HAP-1 (cell line): ENCODE results near the gene TNFRSF9.
"Not testable (repeated sequence)": the region's sequence is repeated elsewhere in the genome, so short reads cannot be mapped to it uniquely, and the experiment has no call there.

Experiments used
- DNase-seq, 2 experiments: peaks; one replicate each; pipeline ENCODE4 v3.0.0-alpha.2; 2016 to 2020; ENCODE audit warnings: low spot score in 2 of 2
- H3K27me3 ChIP-seq: fragments of 250-450 bp; sonication (Bioruptor Pico); 2 replicates; pipeline ENCODE4 v1.5.1; 2020; ENCODE audit warnings: low read depth, mild to moderate bottlenecking, moderate library complexity
- H3K36me3 ChIP-seq: fragments of 250-450 bp; sonication (Bioruptor Pico); replicated peaks from 2 replicates; pipeline ENCODE4 v1.5.1; 2020; ENCODE audit warnings: mild to moderate bottlenecking
- H3K4me1 ChIP-seq: fragments of 250-450 bp; sonication (Bioruptor Pico); 2 replicates; pipeline ENCODE4 v1.5.1; 2020; ENCODE audit warnings: mild to moderate bottlenecking
- H3K4me3 ChIP-seq: fragments of 250-450 bp; sonication (Bioruptor Pico); 2 replicates; pipeline ENCODE4 v1.5.1; 2020; ENCODE audit warnings: mild to moderate bottlenecking, moderate library complexity
- H3K9me3 ChIP-seq: fragments of 250-450 bp; sonication (Bioruptor Pico); 2 replicates; pipeline ENCODE4 v1.5.1; 2020; ENCODE audit warnings: mild to moderate bottlenecking, moderate library complexity
- in situ Hi-C: fragments of 300-500 bp; cut with MboI; formaldehyde crosslinking; loops from 3 replicates; pipeline ENCODE4 v1.14.3; 2020; ENCODE audit warnings: low sequenced_read_pairs, inconsistent platforms, mixed read lengths

Gene TNFRSF9

DNA sequence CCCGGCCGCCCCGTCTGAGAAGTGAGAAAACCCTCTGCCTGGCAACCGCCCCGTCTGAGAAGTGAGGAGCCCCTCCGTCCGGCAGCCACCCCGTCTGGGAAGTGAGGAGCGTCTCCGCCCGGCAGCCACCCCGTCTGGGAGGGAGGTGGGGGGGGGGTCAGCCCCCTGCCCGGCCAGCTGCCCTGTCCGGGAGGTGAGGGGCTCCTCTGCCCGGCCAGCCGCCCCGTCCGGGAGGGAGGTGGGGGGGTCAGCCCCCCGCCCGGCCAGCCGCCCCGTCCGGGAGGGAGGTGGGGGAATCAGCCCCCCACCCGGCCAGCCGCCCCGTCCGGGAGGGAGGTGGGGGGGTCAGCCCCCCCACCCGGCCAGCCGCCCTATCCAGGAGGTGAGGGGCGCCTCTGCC is 12.2 kb upstream of the TNFRSF9 start:
- H3K27me3 ChIP-seq, H3K9me3 ChIP-seq, H3K36me3 ChIP-seq, H3K4me1 ChIP-seq, DNase-seq, H3K4me3 ChIP-seq, in situ Hi-C loops: not testable (repeated sequence)

DNA sequence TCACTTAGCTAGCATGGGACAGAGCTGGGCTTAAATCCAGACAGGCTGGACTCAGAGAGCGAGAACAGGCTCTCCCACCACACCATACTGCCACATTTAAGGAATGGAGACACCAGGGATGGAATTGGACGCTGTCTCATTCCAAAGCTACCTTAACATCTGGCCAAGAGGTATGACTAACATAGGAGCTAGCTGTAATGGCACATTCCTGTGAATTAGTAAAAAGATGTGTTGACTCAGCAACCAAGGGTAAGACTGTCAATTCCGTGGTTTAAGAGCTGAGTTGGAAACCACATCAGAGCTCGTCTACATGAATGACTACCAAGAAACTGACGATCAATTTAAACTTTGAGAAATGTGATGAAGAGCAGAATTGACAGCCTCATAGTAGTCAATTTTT is 8.3 kb upstream of the TNFRSF9 start:
- Histone ChIP-seq H3K9me3 (no peaks in the 10 kb centered on the region), H3K36me3 (no peaks in the 10 kb centered on the region), H3K4me3 (no peak overlapping the region), H3K27me3 (no peaks in the 10 kb centered on the region), H3K4me1 (no peaks in the 10 kb centered on the region)
- no peak for DNase-seq
- in situ Hi-C loops, result no loop called here

DNA sequence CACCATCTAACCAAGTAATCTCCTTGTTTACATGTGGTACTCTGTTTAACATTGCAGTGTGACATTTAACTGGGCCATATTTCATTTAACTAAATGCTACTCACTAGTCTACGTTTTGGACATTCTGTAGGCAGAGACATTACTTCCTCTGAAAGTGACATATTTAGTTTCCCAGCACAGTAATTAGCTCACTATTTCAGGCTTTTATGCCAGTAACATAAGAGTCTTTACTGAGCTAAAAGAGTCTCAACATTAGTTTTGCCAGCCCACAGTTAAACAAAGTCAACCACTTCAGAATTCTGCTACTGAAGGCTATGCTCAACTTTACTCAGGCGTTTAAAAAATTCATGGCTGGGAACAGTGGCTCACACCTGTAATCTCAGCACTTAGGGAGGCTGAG is 2.6 kb upstream of the TNFRSF9 start:
- in situ Hi-C loops, result no loop called here
- H3K27me3 ChIP-seq, result peaks cover 31% of the 10 kb centered on the region

DNA sequence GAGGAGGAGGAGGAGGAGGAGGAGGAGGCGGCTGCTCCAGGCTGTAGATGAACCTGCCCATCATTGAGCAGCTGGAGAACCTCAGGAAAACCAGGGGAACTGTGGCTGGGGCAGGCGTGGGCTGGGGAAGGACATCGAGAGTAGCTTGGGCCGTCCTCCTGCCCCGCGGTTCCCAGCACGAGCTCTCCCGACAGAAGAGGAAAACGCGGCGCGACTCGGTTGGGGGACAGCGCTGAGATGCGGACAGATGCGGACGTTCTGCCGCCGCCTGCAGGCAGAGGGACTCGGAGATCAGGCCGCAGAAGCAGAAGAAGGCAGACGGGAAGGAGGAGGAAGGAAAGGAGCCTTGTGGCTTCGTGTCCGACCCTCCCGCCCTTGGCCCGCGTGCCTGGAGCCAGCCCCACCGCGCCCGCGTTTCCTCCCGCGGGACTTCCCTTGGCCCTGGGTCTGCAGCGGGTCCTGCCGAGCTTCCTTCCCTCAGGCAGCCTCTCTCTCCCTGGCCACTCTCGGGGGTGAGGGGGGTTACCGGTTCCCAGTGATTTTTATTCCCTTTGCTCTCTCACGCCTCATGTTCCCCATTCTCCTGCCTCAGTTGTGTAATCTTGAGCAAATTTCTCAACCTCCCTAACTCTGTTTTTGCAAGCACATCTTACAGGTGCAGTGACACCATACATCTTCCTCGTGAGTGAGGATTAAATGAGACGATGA is 1.7 kb upstream of the TNFRSF9 start:
- Histone ChIP-seq H3K9me3 (no peaks in the 10 kb centered on the region), H3K4me3 (no peak overlapping the region), H3K27me3 (peaks cover 35% of the 10 kb centered on the region), H3K36me3 (no peaks in the 10 kb centered on the region), H3K4me1 (peaks cover 3% of the 10 kb centered on the region)
- DNase-seq, result peak; percentile 55 to 72
- in situ Hi-C loops, result no loop called here

More for the DNA sequence above, 2.6 kb upstream of the TNFRSF9 start:
- DNase-seq, result no peak
- Histone ChIP-seq H3K4me3 (no peak overlapping the region), H3K36me3 (no peaks in the 10 kb centered on the region), H3K9me3 (no peaks in the 10 kb centered on the region), H3K4me1 (peaks cover 3% of the 10 kb centered on the region)

DNA sequence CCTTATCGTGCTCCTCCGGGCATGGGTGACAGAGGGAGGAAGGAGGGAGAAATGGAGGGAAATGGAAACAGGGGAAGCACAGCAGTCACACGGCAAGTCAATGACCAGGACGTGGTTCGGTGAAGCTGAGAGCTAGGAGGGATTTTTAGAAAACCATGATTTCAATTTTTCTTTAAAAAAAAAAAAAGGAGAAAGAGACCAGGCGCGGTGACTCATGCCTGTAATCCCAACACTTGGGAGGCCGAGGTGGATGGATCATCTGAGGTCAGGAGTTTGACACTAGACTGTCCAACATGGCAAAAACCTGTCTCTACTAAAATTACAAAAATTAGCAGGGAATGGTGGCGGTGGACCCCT is 776 bp upstream of the TNFRSF9 start:
- no peaks in the 10 kb centered on the region for H3K36me3 ChIP-seq
- peaks cover 3% of the 10 kb centered on the region for H3K4me1 ChIP-seq
- H3K4me3 ChIP-seq, result no peak overlapping the region
- in situ Hi-C loops, result no loop called here
- H3K9me3 ChIP-seq, result no peaks in the 10 kb centered on the region
- H3K27me3 ChIP-seq, result peaks cover 41% of the 10 kb centered on the region
- DNase-seq, result no peak

DNA sequence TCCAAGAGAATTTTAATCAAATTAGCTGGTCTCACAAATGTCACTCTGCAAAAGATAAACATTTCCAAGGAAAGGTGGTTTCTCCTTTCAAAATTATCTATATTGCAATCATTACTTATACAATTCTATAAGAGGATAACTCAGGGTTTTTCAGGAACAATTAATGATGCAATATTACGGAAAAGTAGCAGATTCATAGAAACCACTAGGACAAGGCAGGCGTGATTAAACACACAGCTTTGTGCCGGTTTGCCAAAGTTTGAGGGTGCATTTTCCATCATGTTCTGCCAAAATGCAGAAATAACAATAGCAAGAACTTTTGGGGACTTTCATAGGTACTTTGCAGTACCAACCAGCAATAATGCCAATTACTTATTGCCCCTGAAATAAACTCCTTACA is 605 bp downstream of the TNFRSF9 start:
- H3K27me3 ChIP-seq, result peaks cover 41% of the 10 kb centered on the region
- in situ Hi-C loops, result no loop called here
- DNase-seq, result no peak
- no peaks in the 10 kb centered on the region for H3K36me3 ChIP-seq
- H3K4me1 ChIP-seq, result peaks cover 3% of the 10 kb centered on the region
- no peaks in the 10 kb centered on the region for H3K9me3 ChIP-seq
- H3K4me3 ChIP-seq, result no peak overlapping the region

DNA sequence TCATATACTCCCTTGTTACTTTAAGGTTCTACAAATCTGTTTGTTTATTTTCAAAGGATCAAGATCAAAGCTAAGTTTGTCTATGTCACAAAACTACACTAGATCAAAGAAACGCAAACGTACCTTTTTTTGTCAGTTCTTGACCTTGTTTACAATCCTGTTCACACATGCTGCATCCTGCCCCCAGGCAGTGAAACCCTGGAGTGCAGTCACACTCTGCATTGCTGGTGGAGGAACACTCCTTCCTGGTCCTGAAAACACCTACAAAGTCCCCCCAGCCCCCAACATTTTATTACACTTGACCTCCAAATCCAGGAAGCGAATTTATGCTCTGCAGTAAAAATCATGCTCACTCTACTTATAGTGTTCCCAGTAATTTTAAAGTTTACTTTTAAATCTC is 2.6 kb downstream of the TNFRSF9 start:
- no peak overlapping the region for H3K4me3 ChIP-seq
- peaks cover 3% of the 10 kb centered on the region for H3K4me1 ChIP-seq
- in situ Hi-C loops, result no loop called here
- DNase-seq, result no peak
- H3K9me3 ChIP-seq, result no peaks in the 10 kb centered on the region
- H3K36me3 ChIP-seq, result no peaks in the 10 kb centered on the region
- peaks cover 41% of the 10 kb centered on the region for H3K27me3 ChIP-seq

DNA sequence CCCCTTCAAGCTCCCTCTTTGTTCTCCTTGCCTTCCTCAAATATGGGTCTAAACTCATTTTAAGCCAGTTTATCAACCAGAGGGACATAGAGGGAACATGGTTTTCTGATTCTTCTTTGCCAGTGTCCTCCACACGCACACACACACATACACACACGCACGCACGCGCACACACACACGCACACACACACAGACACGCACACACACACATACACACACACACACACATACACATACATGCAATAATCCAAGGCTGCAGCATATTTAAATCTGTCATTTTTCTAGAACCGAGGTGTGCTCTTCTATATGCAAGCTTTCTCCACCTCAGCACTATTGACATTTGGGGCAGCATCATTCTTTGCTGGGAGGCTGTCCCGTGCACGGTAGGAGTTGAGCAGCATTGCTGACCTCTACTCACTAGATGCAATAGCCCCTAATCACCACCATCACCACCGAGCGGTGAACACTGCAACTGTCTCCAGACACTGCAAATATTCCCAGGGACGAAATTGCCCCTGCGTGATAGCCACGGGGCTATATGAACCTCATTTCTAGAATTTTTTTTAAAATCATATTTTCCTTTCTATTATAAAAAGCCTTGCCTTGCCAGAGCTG is 8.0 kb downstream of the TNFRSF9 start:
- Histone ChIP-seq H3K4me3 (no peak overlapping the region), H3K4me1 (no peaks in the 10 kb centered on the region), H3K36me3 (no peaks in the 10 kb centered on the region), H3K27me3 (peaks cover 14% of the 10 kb centered on the region), H3K9me3 (no peaks in the 10 kb centered on the region)
- in situ Hi-C loops, result no loop called here
- DNase-seq, result no peak

DNA sequence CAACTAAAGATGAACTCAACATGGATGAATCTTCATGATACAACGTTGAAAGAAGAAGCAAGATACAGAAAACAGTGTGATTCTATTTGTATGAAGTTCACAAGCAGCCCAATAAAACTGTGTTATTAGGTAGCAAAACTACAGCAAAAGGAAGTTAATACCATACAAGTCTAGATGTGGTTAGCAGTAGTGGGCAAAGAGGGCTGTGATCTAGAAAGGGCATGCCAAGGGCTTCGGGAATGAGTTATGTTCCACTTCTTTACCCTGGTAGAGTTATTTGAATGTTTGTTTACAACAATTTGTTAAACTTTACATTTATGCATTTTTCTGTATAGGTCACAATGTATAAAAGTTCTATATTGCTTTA is 9.2 kb downstream of the TNFRSF9 start:
- Histone ChIP-seq H3K4me3 (no peak overlapping the region), H3K36me3 (no peaks in the 10 kb centered on the region), H3K27me3 (peaks cover 11% of the 10 kb centered on the region), H3K4me1 (no peaks in the 10 kb centered on the region), H3K9me3 (no peaks in the 10 kb centered on the region)
- DNase-seq, result no peak
- in situ Hi-C loops, result no loop called here

DNA sequence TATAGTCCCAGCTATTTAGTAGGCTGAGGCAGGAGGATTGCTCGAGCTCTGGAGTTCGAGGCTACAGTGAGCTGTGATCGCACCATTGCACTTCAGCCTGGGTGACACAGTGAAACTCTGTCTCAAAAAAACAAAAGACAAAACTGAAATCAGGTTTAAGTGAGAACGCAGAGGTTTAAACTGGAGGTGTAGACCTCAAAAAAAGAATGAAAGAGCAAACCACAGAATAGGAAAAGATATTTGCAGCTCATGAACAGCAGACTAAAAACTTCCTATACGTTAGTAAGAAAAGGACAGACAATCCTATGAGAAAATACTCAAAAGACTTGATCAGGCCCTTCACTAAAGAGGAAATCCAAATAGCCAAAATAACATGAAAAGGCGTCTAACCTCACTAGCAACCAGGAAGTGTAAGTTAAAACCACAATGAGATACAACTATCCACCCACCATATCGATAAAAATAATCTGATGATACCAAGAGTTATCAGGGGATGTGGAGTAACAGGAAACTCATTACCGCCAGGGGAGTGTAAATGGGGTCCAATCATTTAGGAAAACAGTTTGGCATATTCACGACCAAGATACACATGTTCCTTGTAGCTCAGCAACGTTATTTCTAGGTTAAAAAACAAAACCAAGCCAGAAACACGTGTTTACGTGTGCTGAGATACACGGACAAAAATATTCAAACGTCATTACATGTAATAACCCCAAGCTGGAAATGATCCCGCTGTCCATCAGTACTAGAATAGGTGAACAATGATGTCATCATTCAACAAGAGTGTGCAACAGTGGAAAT is 9.8 kb downstream of the TNFRSF9 start:
- Histone ChIP-seq H3K4me3 (no peak overlapping the region), H3K27me3 (peaks cover 15% of the 10 kb centered on the region; the same call in 1 of the 2 replicates), H3K36me3 (no peaks in the 10 kb centered on the region), H3K4me1 (no peaks in the 10 kb centered on the region), H3K9me3 (no peaks in the 10 kb centered on the region)
- in situ Hi-C loops, result no loop called here
- no peak for DNase-seq

DNA sequence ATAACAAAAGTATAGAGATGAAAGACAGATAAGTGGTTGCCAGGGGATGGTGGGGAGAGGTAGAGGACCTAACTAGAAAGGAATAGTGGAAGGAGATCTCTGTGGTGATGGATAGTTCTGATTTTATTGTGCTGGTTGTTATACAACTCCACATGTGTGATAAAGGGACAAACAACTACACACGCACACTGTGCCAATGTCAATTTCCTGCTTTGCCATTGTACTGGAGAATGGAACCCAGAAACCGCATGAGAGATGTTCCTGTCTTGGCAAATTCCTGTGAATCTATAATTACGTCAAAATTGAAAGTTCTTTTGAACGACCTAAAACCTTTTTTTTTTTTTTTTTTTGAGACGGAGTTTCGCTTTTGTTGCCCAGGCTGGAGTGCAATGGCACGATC is 11.0 kb downstream of the TNFRSF9 start:
- Histone ChIP-seq H3K27me3 (peaks cover 12% of the 10 kb centered on the region; the same call in 1 of the 2 replicates), H3K4me3 (no peak overlapping the region), H3K9me3 (no peaks in the 10 kb centered on the region), H3K4me1 (no peaks in the 10 kb centered on the region), H3K36me3 (no peaks in the 10 kb centered on the region)
- in situ Hi-C loops, result no loop called here
- no peak for DNase-seq

DNA sequence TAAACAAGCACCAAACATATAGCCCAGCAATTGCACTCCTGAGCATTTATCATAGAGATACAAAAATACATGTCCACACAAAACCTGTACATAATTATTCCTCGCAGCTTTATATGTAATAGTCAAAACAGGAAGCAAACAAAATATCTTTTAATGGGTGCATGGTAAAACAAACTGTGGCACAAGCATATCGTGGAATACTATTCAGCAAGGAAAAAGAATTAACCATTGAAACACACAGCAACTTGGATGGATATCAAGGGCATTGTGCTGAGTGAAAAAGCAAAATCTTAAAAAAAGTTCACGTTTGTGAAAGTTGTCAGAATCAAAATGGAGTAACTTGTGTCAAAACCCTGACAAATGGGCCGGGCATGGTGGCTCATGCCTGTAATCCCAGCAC is 12.4 kb downstream of the TNFRSF9 start:
- Histone ChIP-seq H3K4me3 (no peak overlapping the region), H3K27me3 (peaks cover 11% of the 10 kb centered on the region; the same call in 1 of the 2 replicates), H3K36me3 (no peaks in the 10 kb centered on the region), H3K9me3 (no peaks in the 10 kb centered on the region), H3K4me1 (no peaks in the 10 kb centered on the region)
- no peak for DNase-seq
- in situ Hi-C loops, result no loop called here

DNA sequence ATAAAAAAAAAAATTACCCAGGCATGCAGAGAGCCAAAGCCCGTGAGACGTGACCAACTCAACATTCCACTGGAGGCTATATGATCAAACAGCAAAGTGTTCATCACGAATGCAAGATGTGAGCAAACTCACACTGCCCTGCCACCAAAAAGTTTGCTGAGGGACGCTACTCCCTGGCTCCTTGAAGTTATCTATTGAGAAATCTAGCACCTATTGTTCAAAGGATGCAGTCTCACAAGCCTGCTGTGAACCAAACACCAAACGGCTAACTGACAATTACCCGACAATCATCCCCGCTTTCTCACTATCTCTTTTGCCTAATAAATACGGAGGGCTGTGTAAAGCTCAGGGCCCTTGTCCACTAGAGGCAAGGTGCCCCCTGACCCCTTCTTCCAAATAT is 13.6 kb downstream of the TNFRSF9 start:
- H3K9me3 ChIP-seq, H3K4me3 ChIP-seq, H3K4me1 ChIP-seq, in situ Hi-C loops, DNase-seq, H3K36me3 ChIP-seq: not testable (repeated sequence)
- peaks cover 11% of the 10 kb centered on the region; the same call in 1 of the 2 replicates for H3K27me3 ChIP-seq

DNA sequence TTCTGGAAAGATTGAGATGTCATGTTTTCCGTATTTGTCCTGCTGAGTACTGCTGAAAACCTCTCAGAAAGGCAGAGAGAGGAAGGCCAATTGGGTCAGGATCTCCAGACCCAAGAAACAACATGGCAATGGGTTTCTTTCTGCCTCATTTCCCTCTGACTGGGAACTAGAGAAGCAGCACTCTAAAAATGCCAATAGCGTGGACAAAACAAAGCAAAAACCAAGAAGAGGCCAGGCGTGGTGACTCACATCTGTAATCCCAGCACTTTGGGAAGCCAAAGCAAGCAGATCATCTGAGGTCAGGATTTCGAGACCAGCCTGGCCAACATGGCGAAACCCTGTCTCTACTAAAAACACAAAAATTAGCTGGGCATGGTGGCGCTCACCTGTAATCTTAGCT is 18.3 kb downstream of the TNFRSF9 start:
- H3K4me3 ChIP-seq, result no peak overlapping the region
- peaks cover 8% of the 10 kb centered on the region; the same call in 1 of the 2 replicates for H3K27me3 ChIP-seq
- no peaks in the 10 kb centered on the region for H3K36me3 ChIP-seq
- DNase-seq, result no peak
- H3K4me1 ChIP-seq, result no peaks in the 10 kb centered on the region
- in situ Hi-C loops, result no loop called here
- H3K9me3 ChIP-seq, result no peaks in the 10 kb centered on the region
